HG02610 (cell line): ENCODE data around the gene ZNFX1.
A peak's percentile ranks its signal among the peaks of the same experiment; 100 is the strongest.

ENCODE experiments used
- ATAC-seq: cut with Tn5 transposase; IDR thresholded peaks from one replicate; pipeline ENCODE4 v1.9.1; 2021; ENCODE audit warnings: mild to moderate bottlenecking, moderate library complexity; ENCODE audit not compliant: unreplicated experiment

Gene ZNFX1

GRCh38 chr20:49279677-49280462 lies 2.0 kb upstream of the ZNFX1 start:
- no peak for ATAC-seq

- ATAC-seq: no peak
Observed at GRCh38 chr20:49278818-49279676, 1.2 kb upstream of the ZNFX1 start.

- ATAC-seq: no peak
Observed at GRCh38 chr20:49277786-49278035, 146 bp downstream of the ZNFX1 start.

GRCh38 chr20:49276961-49277785 lies 684 bp downstream of the ZNFX1 start:
- ATAC-seq: no peak

GRCh38 chr20:49276161-49276960 lies 1.5 kb downstream of the ZNFX1 start:
- peak; percentile 28 for ATAC-seq

- ATAC-seq: no peak
Observed at GRCh38 chr20:49275636-49276035, 2.2 kb downstream of the ZNFX1 start.

- ATAC-seq: no peak
Observed at GRCh38 chr20:49275216-49275615, 2.6 kb downstream of the ZNFX1 start.

GRCh38 chr20:49273696-49274277 lies 4.1 kb downstream of the ZNFX1 start:
- no peak for ATAC-seq

GRCh38 chr20:49272654-49273053 lies 5.2 kb downstream of the ZNFX1 start:
- ATAC-seq: peak; percentile 28

- no peak for ATAC-seq
Observed at GRCh38 chr20:49270736-49271135, 7.1 kb downstream of the ZNFX1 start.

GRCh38 chr20:49270177-49270576 lies 7.7 kb downstream of the ZNFX1 start:
- no peak for ATAC-seq

- ATAC-seq: peak; percentile 36
Observed at GRCh38 chr20:49268600-49269365, 9.1 kb downstream of the ZNFX1 start.

GRCh38 chr20:49267327-49267726 lies 10.5 kb downstream of the ZNFX1 start:
- peak; percentile 30 for ATAC-seq

GRCh38 chr20:49262444-49262843 lies 15.4 kb downstream of the ZNFX1 start:
- ATAC-seq: no peak

- no peak for ATAC-seq
Observed at GRCh38 chr20:49261173-49261572, 16.7 kb downstream of the ZNFX1 start.

GRCh38 chr20:49260218-49260617 lies 17.6 kb downstream of the ZNFX1 start:
- no peak for ATAC-seq

GRCh38 chr20:49259799-49260198 lies 18.1 kb downstream of the ZNFX1 start:
- no peak for ATAC-seq

- ATAC-seq: no peak
Observed at GRCh38 chr20:49259284-49259683, 18.6 kb downstream of the ZNFX1 start.

- no peak for ATAC-seq
Observed at GRCh38 chr20:49256261-49256660, 21.6 kb downstream of the ZNFX1 start.
